Astrocyte (in vitro differentiated cells and primary cell): ENCODE results near the gene PNPT1.

Experiments used
- EZH2 ChIP-seq: IDR thresholded peaks from 2 replicates; pipeline ENCODE4 v1.6.1; 2012; ENCODE audit warnings: mild to moderate bottlenecking, low read length, inconsistent platforms; ENCODE audit not compliant: insufficient read depth
- TF ChIP-seq, protein P1 (sequence below): IDR thresholded peaks from 2 replicates; pipeline ENCODE4 v1.5.1; 2011; ENCODE audit warnings: low read depth, mild to moderate bottlenecking, inconsistent platforms, low read length, moderate library complexity; ENCODE audit not compliant: insufficient read depth

DNA sequence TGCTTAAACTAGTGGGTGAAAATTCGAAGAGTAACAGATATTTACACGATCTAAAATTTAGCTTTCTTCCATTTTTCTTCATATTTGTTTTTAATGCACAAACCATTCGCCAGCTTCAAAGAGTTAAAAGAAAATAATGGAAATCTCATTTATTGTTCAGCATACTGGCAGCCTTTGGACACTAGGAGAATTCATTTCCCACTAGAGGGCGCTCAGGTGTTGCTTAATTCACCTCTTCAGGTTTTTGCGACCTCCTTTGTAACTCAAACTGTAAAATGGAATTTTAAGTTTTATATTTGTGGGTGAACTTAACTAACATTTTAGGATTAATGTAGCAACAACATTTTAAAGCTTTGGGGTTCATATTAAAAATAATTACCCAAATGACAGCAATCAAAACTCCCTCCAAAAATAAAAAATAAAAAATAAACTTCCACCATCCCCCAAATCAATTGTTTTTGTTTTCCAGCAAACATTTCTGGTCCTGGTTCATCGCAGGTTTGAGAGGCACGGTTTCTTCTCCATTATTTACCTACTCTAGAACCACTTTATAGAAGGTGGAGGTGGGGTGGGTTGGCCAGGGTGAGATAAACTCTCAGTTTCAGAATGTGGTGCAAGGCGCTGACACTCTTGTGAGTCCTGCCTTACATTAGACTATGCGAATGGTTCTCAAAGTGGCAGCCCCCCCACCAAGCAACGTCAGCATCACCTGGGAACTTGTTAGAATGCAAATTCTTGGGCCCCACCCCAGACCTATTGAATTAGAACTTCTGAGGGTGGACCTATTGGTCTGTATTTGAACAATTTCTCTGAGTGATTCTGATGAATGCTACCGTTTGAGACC is 24.7 kb upstream of the PNPT1 start:
- TF ChIP-seq, protein P1, sequence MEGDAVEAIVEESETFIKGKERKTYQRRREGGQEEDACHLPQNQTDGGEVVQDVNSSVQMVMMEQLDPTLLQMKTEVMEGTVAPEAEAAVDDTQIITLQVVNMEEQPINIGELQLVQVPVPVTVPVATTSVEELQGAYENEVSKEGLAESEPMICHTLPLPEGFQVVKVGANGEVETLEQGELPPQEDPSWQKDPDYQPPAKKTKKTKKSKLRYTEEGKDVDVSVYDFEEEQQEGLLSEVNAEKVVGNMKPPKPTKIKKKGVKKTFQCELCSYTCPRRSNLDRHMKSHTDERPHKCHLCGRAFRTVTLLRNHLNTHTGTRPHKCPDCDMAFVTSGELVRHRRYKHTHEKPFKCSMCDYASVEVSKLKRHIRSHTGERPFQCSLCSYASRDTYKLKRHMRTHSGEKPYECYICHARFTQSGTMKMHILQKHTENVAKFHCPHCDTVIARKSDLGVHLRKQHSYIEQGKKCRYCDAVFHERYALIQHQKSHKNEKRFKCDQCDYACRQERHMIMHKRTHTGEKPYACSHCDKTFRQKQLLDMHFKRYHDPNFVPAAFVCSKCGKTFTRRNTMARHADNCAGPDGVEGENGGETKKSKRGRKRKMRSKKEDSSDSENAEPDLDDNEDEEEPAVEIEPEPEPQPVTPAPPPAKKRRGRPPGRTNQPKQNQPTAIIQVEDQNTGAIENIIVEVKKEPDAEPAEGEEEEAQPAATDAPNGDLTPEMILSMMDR = peak; percentile 90
- TF ChIP-seq EZH2 = no peak
